OCI-M1 (cell line): ENCODE results near the gene AIFM3.
"Not testable (repeated sequence)": the region's sequence is repeated elsewhere in the genome, so short reads cannot be mapped to it uniquely, and the experiment has no call there.

Experiments used
- DNase-seq: peaks from one replicate; lab custom pipeline; 2025; lab: John Stamatoyannopoulos, UW

The AIFM3 gene

GRCh38 chr22:21003782-21004181 lies 36.7 kb downstream of the AIFM3 start:
- DNase-seq, result no peak

GRCh38 chr22:21009208-21009607 lies 42.2 kb downstream of the AIFM3 start:
- not testable (repeated sequence) for DNase-seq

- peak; percentile 67 for DNase-seq
These were observed 42.8 kb downstream of the AIFM3 start for GRCh38 chr22:21009638-21010425.

GRCh38 chr22:21010426-21011113 lies 43.5 kb downstream of the AIFM3 start:
- no peak for DNase-seq

- DNase-seq, result no peak
These were observed 45.7 kb downstream of the AIFM3 start for GRCh38 chr22:21012446-21013407.

GRCh38 chr22:21013657-21014201 lies 46.7 kb downstream of the AIFM3 start:
- no peak for DNase-seq

- peak; percentile 100 for DNase-seq
These were observed 47.2 kb downstream of the AIFM3 start for GRCh38 chr22:21014202-21014725.

- DNase-seq, result peak; percentile 97
These were observed 47.8 kb downstream of the AIFM3 start, which contains the start of gene P2RX6 for GRCh38 chr22:21014726-21015465. P2RX6 (plus strand) TSS chr22:21015165; CDS start chr22:21015175, 10 bp downstream.

- DNase-seq, result no peak
These were observed 48.5 kb downstream of the AIFM3 start for GRCh38 chr22:21015466-21016006.

- no peak for DNase-seq
These were observed 49.8 kb downstream of the AIFM3 start for GRCh38 chr22:21016644-21017420.

GRCh38 chr22:21018314-21018713 lies 51.3 kb downstream of the AIFM3 start:
- DNase-seq, result no peak

GRCh38 chr22:21020802-21021429 lies 53.9 kb downstream of the AIFM3 start:
- DNase-seq, result peak; percentile 73

- DNase-seq, result no peak
These were observed 55.5 kb downstream of the AIFM3 start for GRCh38 chr22:21022507-21022906.

- DNase-seq, result no peak
These were observed 56.0 kb downstream of the AIFM3 start for GRCh38 chr22:21022955-21023614.

- no peak for DNase-seq
These were observed 58.2 kb downstream of the AIFM3 start for GRCh38 chr22:21025266-21025665.

- no peak for DNase-seq
These were observed 59.0 kb downstream of the AIFM3 start for GRCh38 chr22:21025763-21026755.
